ENCODE data around the gene CBX8.

DNA sequence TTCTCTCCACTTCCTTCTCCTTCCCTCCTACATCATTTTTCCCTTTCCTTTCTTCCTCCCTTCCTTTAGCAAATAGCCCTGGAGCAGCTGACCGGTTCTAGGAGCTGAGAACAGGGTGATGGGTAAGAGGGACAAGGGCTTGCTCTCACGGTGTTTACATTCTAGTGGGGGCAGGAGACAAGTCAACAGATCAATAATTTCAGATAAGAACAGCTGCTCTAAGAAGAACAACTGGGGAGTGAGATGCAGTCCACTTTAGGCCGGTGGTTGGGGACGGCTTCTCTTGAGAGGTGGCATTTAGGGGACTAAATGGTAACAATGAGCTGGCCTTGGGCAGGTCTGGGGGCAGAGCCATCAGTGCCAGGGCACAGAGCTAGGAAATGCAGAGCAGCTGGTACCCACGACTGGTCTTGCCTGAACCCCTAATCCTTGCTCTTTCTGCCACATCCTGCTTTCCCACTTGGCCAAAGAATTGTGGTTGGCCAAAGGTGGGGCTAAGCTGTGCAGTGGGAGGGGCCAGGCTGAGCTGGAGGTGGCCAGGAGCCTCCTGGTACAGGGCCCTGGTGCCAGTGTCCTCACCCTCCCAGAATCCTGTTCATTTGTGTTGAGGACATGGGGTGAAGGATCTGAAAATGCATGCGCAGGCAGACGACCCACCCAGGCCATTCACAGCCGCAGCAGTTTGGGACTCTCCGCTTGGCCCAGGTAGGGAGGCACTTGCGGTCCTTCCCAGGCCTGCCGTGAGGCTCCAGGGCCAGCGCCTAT is 24.6 kb upstream of the CBX8 start:
- TF ChIP-seq, protein P1, sequence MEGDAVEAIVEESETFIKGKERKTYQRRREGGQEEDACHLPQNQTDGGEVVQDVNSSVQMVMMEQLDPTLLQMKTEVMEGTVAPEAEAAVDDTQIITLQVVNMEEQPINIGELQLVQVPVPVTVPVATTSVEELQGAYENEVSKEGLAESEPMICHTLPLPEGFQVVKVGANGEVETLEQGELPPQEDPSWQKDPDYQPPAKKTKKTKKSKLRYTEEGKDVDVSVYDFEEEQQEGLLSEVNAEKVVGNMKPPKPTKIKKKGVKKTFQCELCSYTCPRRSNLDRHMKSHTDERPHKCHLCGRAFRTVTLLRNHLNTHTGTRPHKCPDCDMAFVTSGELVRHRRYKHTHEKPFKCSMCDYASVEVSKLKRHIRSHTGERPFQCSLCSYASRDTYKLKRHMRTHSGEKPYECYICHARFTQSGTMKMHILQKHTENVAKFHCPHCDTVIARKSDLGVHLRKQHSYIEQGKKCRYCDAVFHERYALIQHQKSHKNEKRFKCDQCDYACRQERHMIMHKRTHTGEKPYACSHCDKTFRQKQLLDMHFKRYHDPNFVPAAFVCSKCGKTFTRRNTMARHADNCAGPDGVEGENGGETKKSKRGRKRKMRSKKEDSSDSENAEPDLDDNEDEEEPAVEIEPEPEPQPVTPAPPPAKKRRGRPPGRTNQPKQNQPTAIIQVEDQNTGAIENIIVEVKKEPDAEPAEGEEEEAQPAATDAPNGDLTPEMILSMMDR (IDR thresholded peaks at IDR 0.05) = no peak
- TF ChIP-seq POLR2A (IDR thresholded peaks at IDR 0.05) = no peak

All from lower leg skin (tissue), 3 donors.